NCI-H345 (cell line): ENCODE results near the gene OTOGL.
A peak's percentile ranks its signal among the peaks of the same experiment; 100 is the strongest.
"Not testable (repeated sequence)": the region's sequence is repeated elsewhere in the genome, so short reads cannot be mapped to it uniquely, and the experiment has no call there.

Experiments
- DNase-seq: peaks from one replicate; lab custom pipeline; 2025; lab: John Stamatoyannopoulos, UW

The OTOGL gene

GRCh38 chr12:80183939-80184338 is 84.6 kb downstream of the OTOGL start:
- DNase-seq, result no peak

GRCh38 chr12:80184926-80185325 is 85.6 kb downstream of the OTOGL start:
- no peak for DNase-seq

GRCh38 chr12:80186727-80187217 is 87.4 kb downstream of the OTOGL start:
- peak; percentile 58 for DNase-seq

GRCh38 chr12:80187660-80188090 is 88.3 kb downstream of the OTOGL start:
- DNase-seq, result peak; percentile 55

GRCh38 chr12:80188576-80188975 is 89.2 kb downstream of the OTOGL start:
- peak; percentile 2 for DNase-seq

- DNase-seq, result no peak
Observed at GRCh38 chr12:80189241-80189640, 89.9 kb downstream of the OTOGL start.

GRCh38 chr12:80190001-80190400 is 90.7 kb downstream of the OTOGL start:
- no peak for DNase-seq

- no peak for DNase-seq
Observed at GRCh38 chr12:80192087-80192486, 92.8 kb downstream of the OTOGL start.

- DNase-seq, result no peak
Observed at GRCh38 chr12:80193865-80194264, 94.5 kb downstream of the OTOGL start.

- peak; percentile 23 for DNase-seq
Observed at GRCh38 chr12:80195074-80195726, 95.9 kb downstream of the OTOGL start.

- DNase-seq, result no peak
Observed at GRCh38 chr12:80195737-80196136, 96.4 kb downstream of the OTOGL start.

- DNase-seq, result no peak
Observed at GRCh38 chr12:80196419-80196818, 97.1 kb downstream of the OTOGL start.

GRCh38 chr12:80198782-80199337 is 99.5 kb downstream of the OTOGL start:
- DNase-seq, result no peak

GRCh38 chr12:80199931-80200330 is 100.6 kb downstream of the OTOGL start:
- no peak for DNase-seq

GRCh38 chr12:80200414-80200813 is 101.1 kb downstream of the OTOGL start:
- DNase-seq, result no peak

- no peak for DNase-seq
Observed at GRCh38 chr12:80201908-80202307, 102.6 kb downstream of the OTOGL start.

- DNase-seq, result no peak
Observed at GRCh38 chr12:80205960-80206359, 106.6 kb downstream of the OTOGL start.

GRCh38 chr12:80208071-80208470 is 108.7 kb downstream of the OTOGL start:
- DNase-seq, result no peak

- no peak for DNase-seq
Observed at GRCh38 chr12:80211671-80212070, 112.3 kb downstream of the OTOGL start.

GRCh38 chr12:80212938-80213645 is 113.8 kb downstream of the OTOGL start:
- DNase-seq, result no peak

GRCh38 chr12:80213871-80214270 is 114.5 kb downstream of the OTOGL start:
- DNase-seq, result no peak

- DNase-seq, result no peak
Observed at GRCh38 chr12:80217011-80217535, 117.7 kb downstream of the OTOGL start.

GRCh38 chr12:80218925-80219324 is 119.6 kb downstream of the OTOGL start:
- not testable (repeated sequence) for DNase-seq
